CD4-positive, CD25-positive, alpha-beta regulatory T cell (primary cell): ENCODE measurements around the gene IQCE. TPM values are rescaled to one million over a fixed set of nuclear protein-coding genes. Genes with fewer than 3 reads are reported as not detected.

Experiments used
- ATAC-seq, 2 donors: fragments of 150-1000 bp; cut with Tn5 transposase; one replicate each; pipeline ENCODE4 v1.10.0; 2021; ENCODE audit warnings: low read depth in 2 of 2, moderate number of reproducible peaks in 2 of 2, moderate library complexity in 1 of 2
- DNase-seq, 3 donors: peaks; one replicate each; pipeline versions ENCODE4 v3.0.0 to v3.0.0-alpha.2; 2012 to 2022; ENCODE audit warnings: mixed read lengths in 1 of 3
- H3K27ac ChIP-seq: one replicate; pipeline ENCODE4 v1.7.0; 2013; ENCODE audit warnings: mild to moderate bottlenecking, low read length; ENCODE audit not compliant: insufficient read depth, poor library complexity, severe bottlenecking
- H3K27me3 ChIP-seq: one replicate; pipeline ENCODE4 v1.7.0; 2013; ENCODE audit warnings: low read length; ENCODE audit not compliant: control insufficient read depth, insufficient read depth
- H3K36me3 ChIP-seq: one replicate; pipeline ENCODE4 v1.7.0; 2013; ENCODE audit warnings: mild to moderate bottlenecking, low read length, moderate library complexity; ENCODE audit not compliant: control insufficient read depth, insufficient read depth
- H3K4me1 ChIP-seq: 2 replicates; pipeline ENCODE4 v1.7.0; 2013; ENCODE audit warnings: mild to moderate bottlenecking, low read length; ENCODE audit not compliant: insufficient read depth, control insufficient read depth, poor library complexity, severe bottlenecking
- H3K4me3 ChIP-seq: one replicate; pipeline ENCODE4 v1.7.0; 2013; ENCODE audit warnings: low read depth, mild to moderate bottlenecking, low read length, moderate library complexity
- H3K9me3 ChIP-seq, 2 experiments: 1 replicate in 1 of 2; 2 replicates in 1 of 2; pipeline ENCODE4 v1.7.0; 2013; ENCODE audit warnings: low read length in 2 of 2, mild to moderate bottlenecking in 1 of 2, moderate library complexity in 1 of 2; ENCODE audit not compliant: control insufficient read depth in 2 of 2
- H3K27ac Mint-ChIP-seq, 3 donors: one replicate each; pipeline ENCODE4 v1.8.0; 2020 to 2022; ENCODE audit warnings: mild to moderate bottlenecking in 3 of 3, mixed read lengths in 3 of 3, moderate library complexity in 2 of 3
- H3K27me3 Mint-ChIP-seq: one replicate; pipeline ENCODE4 v1.8.0; 2022; ENCODE audit warnings: mild to moderate bottlenecking, mixed read lengths
- H3K36me3 Mint-ChIP-seq: one replicate; pipeline ENCODE4 v1.8.0; 2020; ENCODE audit warnings: mixed read lengths
- H3K4me1 Mint-ChIP-seq, 4 donors: one replicate each; pipeline ENCODE4 v1.8.0; 2020 to 2022; ENCODE audit warnings: mixed read lengths in 4 of 4, mild to moderate bottlenecking in 1 of 4
- H3K4me3 Mint-ChIP-seq, 4 donors: one replicate each; pipeline ENCODE4 v1.8.0; 2020 to 2022; ENCODE audit warnings: mild to moderate bottlenecking in 4 of 4, mixed read lengths in 4 of 4, moderate library complexity in 3 of 4
- H3K9me3 Mint-ChIP-seq, 7 donors: one replicate each; pipeline ENCODE4 v1.8.0; 2020 to 2022; ENCODE audit warnings: mixed read lengths in 7 of 7, mild to moderate bottlenecking in 3 of 7, moderate library complexity in 2 of 7
- polyA plus RNA-seq, 4 donors: library from polyadenylated mRNA; unstranded; fragments of 300-500 nt; fragmentation: Illumina TruSeq; gene quantifications; one replicate each; pipeline ENCODE4 v1.2.3, GENCODE V29; 2021
- total RNA-seq: library from RNA; stranded (reverse); gene quantifications from one replicate; pipeline ENCODE4 v1.2.3, GENCODE V29; 2022

The IQCE gene
- total and polyA plus RNA-seq, 5 donors from 2014 or later = 0.69 to 6.6 (median 1.00) TPM

- ATAC-seq = no peak
- peak overlapping the region in 1 of 4 donors; percentile 58 for H3K4me3 Mint-ChIP-seq
- DNase-seq = no peak
- Histone ChIP-seq H3K9me3 (no peaks in the 10 kb centered on the region), H3K4me1 (peaks cover 5% of the 10 kb centered on the region), H3K27me3 (no peaks in the 10 kb centered on the region), H3K27ac (no peak overlapping the region), H3K36me3 (peaks cover 36% of the 10 kb centered on the region), H3K4me3 (no peak overlapping the region)
- peaks cover 10% of the 10 kb centered on the region for H3K36me3 Mint-ChIP-seq
- peak overlapping the region in 1 of 3 donors; percentile 32 for H3K27ac Mint-ChIP-seq
- H3K9me3 Mint-ChIP-seq = peaks cover 0 to 5% (median 0%) of the 10 kb centered on the region in 7 donors
- peaks cover 0 to 21% (median 15%) of the 10 kb centered on the region in 4 donors for H3K4me1 Mint-ChIP-seq
- no peaks in the 10 kb centered on the region for H3K27me3 Mint-ChIP-seq
Measured at GRCh38 chr7:2546776-2547586, 11.8 kb upstream of the IQCE start.

- peaks cover 34% of the 10 kb centered on the region for H3K4me1 ChIP-seq
- H3K36me3 Mint-ChIP-seq = peaks cover 10% of the 10 kb centered on the region
- H3K4me3 ChIP-seq = no peak overlapping the region
- H3K27ac ChIP-seq = no peak overlapping the region
- no peak overlapping the region for H3K27ac Mint-ChIP-seq
- DNase-seq (no peak), ATAC-seq (no peak)
- H3K27me3 ChIP-seq = no peaks in the 10 kb centered on the region
- no peaks in the 10 kb centered on the region for H3K9me3 ChIP-seq
- no peaks in the 10 kb centered on the region for H3K27me3 Mint-ChIP-seq
- peaks cover 0 to 47% (median 26%) of the 10 kb centered on the region in 4 donors for H3K4me1 Mint-ChIP-seq
- peak overlapping the region in 2 of 4 donors; percentile 52 to 54 for H3K4me3 Mint-ChIP-seq
- no peaks in the 10 kb centered on the region for H3K9me3 Mint-ChIP-seq
- peaks cover 19% of the 10 kb centered on the region for H3K36me3 ChIP-seq
Measured at GRCh38 chr7:2551418-2551817, 7.4 kb upstream of the IQCE start.

GRCh38 chr7:2553108-2553507 is 5.7 kb upstream of the IQCE start:
- peak overlapping the region in 1 of 3 donors; percentile 31 for H3K27ac Mint-ChIP-seq
- H3K27me3 Mint-ChIP-seq = no peaks in the 10 kb centered on the region
- Histone ChIP-seq H3K36me3 (peaks cover 4% of the 10 kb centered on the region), H3K27me3 (no peaks in the 10 kb centered on the region), H3K4me1 (peaks cover 34% of the 10 kb centered on the region), H3K4me3 (no peak overlapping the region), H3K9me3 (no peaks in the 10 kb centered on the region), H3K27ac (no peak overlapping the region)
- H3K4me3 Mint-ChIP-seq = peak overlapping the region; percentile 75 to 94 (median 90)
- H3K9me3 Mint-ChIP-seq = no peaks in the 10 kb centered on the region
- ATAC-seq (no peak), DNase-seq (no peak)
- peaks cover 0 to 52% (median 30%) of the 10 kb centered on the region in 4 donors for H3K4me1 Mint-ChIP-seq
- H3K36me3 Mint-ChIP-seq = peaks cover 8% of the 10 kb centered on the region

- H3K27me3 Mint-ChIP-seq = no peaks in the 10 kb centered on the region
- peaks cover 0 to 59% (median 33%) of the 10 kb centered on the region in 4 donors for H3K4me1 Mint-ChIP-seq
- H3K27me3 ChIP-seq = no peaks in the 10 kb centered on the region
- ATAC-seq = no peak
- no peaks in the 10 kb centered on the region for H3K9me3 ChIP-seq
- H3K27ac Mint-ChIP-seq = peak overlapping the region; percentile 63 to 76 (median 75)
- H3K36me3 Mint-ChIP-seq = peaks cover 7% of the 10 kb centered on the region
- H3K4me3 Mint-ChIP-seq = peak overlapping the region; percentile 87 to 95 (median 93)
- no peak overlapping the region for H3K27ac ChIP-seq
- peak overlapping the region; percentile 59 for H3K4me3 ChIP-seq
- H3K36me3 ChIP-seq = peaks cover under 1% of the 10 kb centered on the region
- H3K9me3 Mint-ChIP-seq = no peaks in the 10 kb centered on the region
- peaks cover 40% of the 10 kb centered on the region for H3K4me1 ChIP-seq
- no peak for DNase-seq
Measured at GRCh38 chr7:2553831-2554581, 4.8 kb upstream of the IQCE start.

DNA sequence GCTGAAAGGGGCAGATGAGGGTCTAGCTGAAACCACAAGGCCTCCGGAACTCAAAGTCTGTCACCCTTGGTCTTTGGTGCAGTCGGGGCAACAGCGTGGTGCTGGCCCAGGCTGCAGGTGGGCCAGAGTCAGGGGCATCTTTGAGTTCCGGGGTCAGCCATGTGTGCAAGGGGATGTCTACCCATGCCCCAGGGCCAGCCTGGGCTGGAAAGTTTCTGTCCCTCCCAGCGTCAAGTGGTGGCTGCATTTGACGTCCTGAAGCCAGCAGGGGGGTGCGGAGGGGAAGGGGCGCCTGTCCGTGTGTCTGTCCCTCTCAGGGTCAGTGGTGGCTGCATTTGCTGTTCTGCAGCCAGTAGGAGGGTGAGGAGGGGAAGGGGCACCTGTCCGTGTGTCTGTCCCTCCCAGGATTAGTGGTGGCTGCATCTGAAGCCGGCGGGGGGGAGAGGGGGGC is 4.1 kb upstream of the IQCE start:
- Histone ChIP-seq H3K27ac (peak overlapping the region; percentile 90), H3K9me3 (no peaks in the 10 kb centered on the region), H3K27me3 (no peaks in the 10 kb centered on the region), H3K4me3 (peak overlapping the region; percentile 59), H3K36me3 (no peaks in the 10 kb centered on the region), H3K4me1 (peaks cover 41% of the 10 kb centered on the region)
- Mint-ChIP-seq H3K4me3 (peak overlapping the region; percentile 87 to 95 (median 93)), H3K27ac (peak overlapping the region; percentile 75 to 89 (median 76)), H3K36me3 (peaks cover 1% of the 10 kb centered on the region), H3K4me1 (peaks cover 0 to 54% (median 28%) of the 10 kb centered on the region in 4 donors), H3K27me3 (no peaks in the 10 kb centered on the region), H3K9me3 (no peaks in the 10 kb centered on the region)
- DNase-seq (peak in 1 of 3 donors; percentile 13), ATAC-seq (no peak)

- Histone ChIP-seq H3K9me3 (no peaks in the 10 kb centered on the region), H3K4me3 (peak within 1 kb of the TSS; percentile 59), H3K27me3 (no peaks in the 10 kb centered on the region), H3K27ac (peak within 1 kb of the TSS; percentile 90), H3K4me1 (peaks cover 44% of the 10 kb centered on the region), H3K36me3 (no peaks in the 10 kb centered on the region)
- H3K27me3 Mint-ChIP-seq = no peaks in the 10 kb centered on the region
- no peaks in the 10 kb centered on the region for H3K9me3 Mint-ChIP-seq
- DNase-seq (peak; percentile 91 to 94 (median 92)), ATAC-seq (peak; percentile 87 to 90)
- H3K4me3 Mint-ChIP-seq = peak within 1 kb of the TSS; percentile 87 to 95 (median 93)
- H3K27ac Mint-ChIP-seq = peak within 1 kb of the TSS; percentile 75 to 89 (median 85)
- no peaks in the 10 kb centered on the region for H3K36me3 Mint-ChIP-seq
- peaks cover 0 to 57% (median 28%) of the 10 kb centered on the region in 4 donors for H3K4me1 Mint-ChIP-seq
Measured at GRCh38 chr7:2555121-2556052, 3.4 kb upstream of the IQCE start, which contains the start of gene BRAT1. Gene BRAT1 (minus strand): TSS chr7:2555524. CDS start chr7:2554431, 1,093 bp downstream.
